GM23248 (cell line): ENCODE measurements around the gene ZSCAN18.

ENCODE experiments used
- EZH2 ChIP-seq: fragments of 200-600 bp; sonication (generic); IDR thresholded peaks from 2 replicates; pipeline ENCODE4 v1.6.1; 2018; ENCODE audit warnings: antibody characterized with exemption, mild to moderate bottlenecking; ENCODE audit not compliant: insufficient read depth, poor library complexity, severe bottlenecking
- EZH2phosphoT487 ChIP-seq: fragments of 200-600 bp; sonication (generic); IDR thresholded peaks from 2 replicates; pipeline ENCODE4 v1.6.1; 2018; ENCODE audit warnings: antibody characterized with exemption, moderate library complexity, mild to moderate bottlenecking, low read depth; ENCODE audit not compliant: insufficient read depth

DNA sequence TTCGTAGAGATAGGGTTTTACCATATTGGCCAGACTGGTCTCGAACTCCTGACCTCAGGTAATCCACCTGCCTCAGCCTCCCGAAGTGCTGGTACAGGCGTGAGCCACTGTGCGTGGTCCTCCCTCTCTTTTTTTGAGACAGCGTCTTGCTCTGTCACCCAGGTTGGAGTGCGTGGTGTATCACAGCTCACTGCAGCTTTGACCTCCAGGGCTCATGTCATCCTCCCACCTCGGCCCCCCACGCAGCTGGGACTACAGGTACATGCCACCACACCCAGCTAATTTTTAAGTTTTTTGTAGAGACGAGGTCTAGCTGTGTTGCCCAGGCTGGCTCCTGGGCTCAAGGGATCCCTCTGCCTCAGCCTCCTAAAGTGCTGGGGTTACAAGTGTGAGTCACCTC lies 18.2 kb downstream of the ZSCAN18 start:
- TF ChIP-seq EZH2 (no peak), EZH2phosphoT487 (no peak)
